ENCODE data around the gene SYCE3. TPM values are rescaled to one million over a fixed set of nuclear protein-coding genes. Genes with fewer than 3 reads are reported as not detected.

Gene SYCE3
- total RNA-seq, 2 experiments from 2014 or later = not detected

DNA sequence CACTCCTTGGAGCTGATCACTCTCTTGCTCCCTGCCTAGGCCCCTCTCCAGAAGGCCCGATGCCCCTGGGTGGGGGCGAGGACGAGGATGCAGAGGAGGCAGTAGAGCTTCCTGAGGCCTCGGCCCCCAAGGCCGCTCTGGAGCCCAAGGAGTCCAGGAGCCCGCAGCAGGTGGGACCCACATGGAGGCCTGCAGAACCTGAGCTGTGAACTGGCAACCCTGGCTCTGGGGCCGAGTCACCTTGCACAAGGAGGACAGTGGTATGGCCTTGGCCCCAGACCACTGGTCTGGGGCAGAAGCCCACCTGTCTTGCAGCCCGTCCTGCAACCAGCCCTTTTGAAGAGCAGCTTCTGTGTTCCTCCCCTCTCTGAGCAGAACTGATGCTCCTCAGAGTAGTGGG lies 43.6 kb downstream of the SYCE3 start:
- H3K27me3 Mint-ChIP-seq = no peaks in the 10 kb centered on the region
- ChIA-PET POLR2A (interaction anchor here (0.8 to 3.0 kb wide), 5 partner anchors 9 to 65 kb away, joined by 3 to 26 read pairs (median 4); partner anchors contain the start of genes LMF2 and NCAPH2), CTCF (interaction anchor here (1.2 kb wide), 1 partner anchor 309 kb away, joined by 3 read pairs; no protein-coding TSS in a partner anchor)
- peaks cover 35% of the 10 kb centered on the region for H3K36me3 Mint-ChIP-seq (ENCODE audit: low read depth)
- TF ChIP-seq CTCF (IDR thresholded peaks at IDR 0.05) = no peak
- intact Hi-C loops (cut with micrococcal nuclease) = no loop called here
- H3K9me3 Mint-ChIP-seq = no peaks in the 10 kb centered on the region
- no peak overlapping the region for H3K27ac Mint-ChIP-seq
- ATAC-seq (no peak), DNase-seq (no peak)
- no peak overlapping the region for H3K4me3 Mint-ChIP-seq
- peaks cover 13% of the 10 kb centered on the region for H3K4me1 Mint-ChIP-seq (ENCODE audit: low read depth)

DNA sequence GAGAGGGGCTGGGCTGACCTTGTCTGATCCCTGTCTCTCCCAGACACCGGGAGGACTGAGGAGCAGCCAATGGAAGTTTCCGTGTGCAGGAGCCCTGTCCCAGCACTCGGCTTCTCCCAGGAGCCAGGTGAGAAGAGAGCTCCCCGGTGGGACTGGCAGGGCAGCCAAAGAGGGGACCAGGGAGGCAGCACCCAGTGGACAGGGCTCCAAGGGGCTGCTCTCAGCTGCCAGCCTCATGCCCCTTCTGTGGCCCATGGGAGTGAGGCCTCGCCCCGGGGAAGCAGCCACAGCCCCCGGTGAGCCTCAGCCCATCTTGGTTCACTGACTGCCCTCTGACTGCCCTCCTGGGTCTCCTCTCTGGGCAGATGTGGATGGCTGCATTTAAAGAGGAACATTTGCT lies 44.1 kb downstream of the SYCE3 start:
- ChIA-PET POLR2A (interaction anchor here (0.9 to 3.0 kb wide), 3 partner anchors 9 to 29 kb away, joined by 3 to 26 read pairs (median 4); partner anchors contain the start of genes LMF2 and NCAPH2), CTCF (interaction anchor here (1.2 kb wide), 1 partner anchor 308 kb away, joined by 3 read pairs; no protein-coding TSS in a partner anchor)
- H3K4me1 Mint-ChIP-seq (ENCODE audit: low read depth) = peaks cover 13% of the 10 kb centered on the region
- H3K27me3 Mint-ChIP-seq = no peaks in the 10 kb centered on the region
- no peak for DNase-seq
- no peak overlapping the region for H3K4me3 Mint-ChIP-seq
- intact Hi-C loops (cut with micrococcal nuclease) = no loop called here
- ATAC-seq = no peak
- H3K9me3 Mint-ChIP-seq = no peaks in the 10 kb centered on the region
- peaks cover 35% of the 10 kb centered on the region for H3K36me3 Mint-ChIP-seq (ENCODE audit: low read depth)
- no peak for TF ChIP-seq CTCF (IDR thresholded peaks at IDR 0.05)
- no peak overlapping the region for H3K27ac Mint-ChIP-seq

DNA sequence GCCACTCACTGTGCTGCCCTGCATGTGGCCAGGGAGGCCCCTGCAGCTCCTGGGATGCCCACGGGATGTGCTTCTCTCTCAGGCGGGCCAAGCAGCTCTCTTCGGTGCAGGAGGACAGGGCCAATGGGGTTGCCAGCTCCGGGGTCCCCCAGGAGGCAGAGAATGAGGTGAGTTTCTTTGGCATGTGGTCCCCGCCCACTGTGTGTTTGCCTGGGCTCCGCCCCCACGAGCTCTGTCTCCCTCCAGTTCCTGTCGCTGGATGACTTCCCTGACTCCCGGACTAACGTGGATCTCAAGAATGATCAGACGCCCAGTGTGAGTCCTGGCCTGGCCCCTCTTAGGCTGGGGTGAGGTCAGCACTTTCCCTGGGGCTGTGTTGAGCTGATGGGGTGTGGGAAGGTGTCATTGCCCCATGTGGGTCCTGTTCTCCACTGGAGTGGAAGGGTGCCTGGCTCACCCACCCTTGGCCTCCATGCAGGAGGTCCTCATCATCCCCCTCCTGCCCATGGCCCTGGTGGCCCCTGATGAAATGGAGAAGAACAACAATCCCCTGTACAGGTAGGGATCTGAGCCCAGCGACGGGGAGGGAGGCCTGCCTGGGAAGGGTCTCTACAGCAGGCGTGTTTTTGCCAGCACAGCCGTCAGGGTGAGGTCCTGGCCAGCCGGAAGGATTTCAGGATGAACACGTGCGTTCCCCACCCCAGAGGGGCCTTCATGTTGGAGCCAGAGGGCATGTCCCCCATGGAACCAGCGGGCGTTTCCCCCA lies 45.0 kb downstream of the SYCE3 start:
- Mint-ChIP-seq H3K4me1 (ENCODE audit: low read depth) (peaks cover 16% of the 10 kb centered on the region), H3K36me3 (ENCODE audit: low read depth) (peaks cover 33% of the 10 kb centered on the region), H3K27ac (no peak overlapping the region), H3K9me3 (no peaks in the 10 kb centered on the region), H3K4me3 (no peak overlapping the region), H3K27me3 (no peaks in the 10 kb centered on the region)
- TF ChIP-seq CTCF (IDR thresholded peaks at IDR 0.05) = no peak
- intact Hi-C loops (cut with micrococcal nuclease) = no loop called here
- ChIA-PET POLR2A (interaction anchor here (1.0 to 5.0 kb wide), 3 partner anchors 8 to 9 kb away, joined by 5 to 58 read pairs (median 26); partner anchors contain the start of genes LMF2, NCAPH2 and SCO2), CTCF (interaction anchor here (0.9 kb wide), 1 partner anchor 9 kb away, joined by 3 read pairs; no protein-coding TSS in a partner anchor)
- DNase-seq (no peak), ATAC-seq (no peak)

GRCh38 chr22:50516891-50517290 lies 45.8 kb downstream of the SYCE3 start:
- no peak overlapping the region for H3K27ac Mint-ChIP-seq
- intact Hi-C loops (cut with micrococcal nuclease) = no loop called here
- POLR2A ChIA-PET = interaction anchor here (1.0 to 5.0 kb wide), 2 partner anchors 8 to 9 kb away, joined by 5 to 58 read pairs; partner anchors contain the start of gene SCO2
- no peaks in the 10 kb centered on the region for H3K27me3 Mint-ChIP-seq
- H3K4me3 Mint-ChIP-seq = no peak overlapping the region
- TF ChIP-seq CTCF (IDR thresholded peaks at IDR 0.05) = no peak
- peaks cover 37% of the 10 kb centered on the region for H3K36me3 Mint-ChIP-seq (ENCODE audit: low read depth)
- H3K9me3 Mint-ChIP-seq = no peaks in the 10 kb centered on the region
- DNase-seq (no peak), ATAC-seq (no peak)
- CTCF ChIA-PET = interaction anchor here (0.7 to 0.9 kb wide), 2 partner anchors 8 to 156 kb away, joined by 3 read pairs; no protein-coding TSS in a partner anchor
- peaks cover 22% of the 10 kb centered on the region for H3K4me1 Mint-ChIP-seq (ENCODE audit: low read depth)

- Mint-ChIP-seq H3K4me1 (ENCODE audit: low read depth) (peaks cover 23% of the 10 kb centered on the region), H3K27ac (no peak overlapping the region), H3K9me3 (no peaks in the 10 kb centered on the region), H3K4me3 (no peak overlapping the region), H3K36me3 (ENCODE audit: low read depth) (peaks cover 36% of the 10 kb centered on the region), H3K27me3 (no peaks in the 10 kb centered on the region)
- TF ChIP-seq CTCF (IDR thresholded peaks at IDR 0.05) = no peak
- POLR2A ChIA-PET = interaction anchor here (5.0 kb wide), 1 partner anchor 10 kb away, joined by 58 read pairs; the partner anchor contains the start of gene SCO2
- intact Hi-C loops (cut with micrococcal nuclease) = no loop called here
- DNase-seq = no peak
- no peak for ATAC-seq
- CTCF ChIA-PET = interaction anchor here (0.7 to 2.8 kb wide), 2 partner anchors 9 to 155 kb away, joined by 3 to 18 read pairs; partner anchors contain the start of gene SCO2
Observed at GRCh38 chr22:50516068-50516467, 46.7 kb downstream of the SYCE3 start.
